Esophagus squamous epithelium (tissue), 5 donors: ENCODE data around the gene LONP2. TPM values are rescaled to one million over a fixed set of nuclear protein-coding genes. Genes with fewer than 3 reads are reported as not detected.

ENCODE experiments used
- DNase-seq: peaks from one replicate; lab custom pipeline; 2025; lab: John Stamatoyannopoulos, UW
- H3K27ac ChIP-seq, 4 donors: fragments of 200-600 bp; sonication (generic); one replicate each; pipeline ENCODE4 v1.5.1; 2016 to 2019; ENCODE audit warnings: mild to moderate bottlenecking in 1 of 4
- H3K27me3 ChIP-seq, 4 donors: fragments of 200-600 bp; sonication (generic); 1 replicate in 3 of 4; 2 replicates in 1 of 4; pipeline versions ENCODE4 v1.5.1 to v1.6.0; 2017 to 2021; ENCODE audit warnings: antibody characterized with exemption in 1 of 4
- H3K36me3 ChIP-seq, 3 donors: fragments of 200-600 bp; sonication (generic); one replicate each; pipeline ENCODE4 v1.5.1; 2016 to 2019
- H3K4me1 ChIP-seq, 3 donors: fragments of 200-600 bp; sonication (generic); one replicate each; pipeline ENCODE4 v1.5.1; 2017 to 2019
- H3K4me3 ChIP-seq, 4 donors: fragments of 200-600 bp; sonication (generic); 1 replicate in 3 of 4; 2 replicates in 1 of 4; pipeline ENCODE4 v1.5.1; 2016 to 2019; ENCODE audit warnings: mild to moderate bottlenecking in 2 of 4, moderate library complexity in 1 of 4
- H3K9me3 ChIP-seq, 3 donors: fragments of 200-600 bp; sonication (generic); one replicate each; pipeline ENCODE4 v1.5.1; 2016 to 2019
- POLR2A ChIP-seq, 4 donors: fragments of 450-650 bp; IDR thresholded peaks; one replicate each; pipeline ENCODE4 v1.6.1; 2017; ENCODE audit warnings: antibody characterized with exemption in 4 of 4, mild to moderate bottlenecking in 4 of 4, moderate library complexity in 3 of 4
- WGBS, 2 donors: methylation state at CpG; one replicate each; pipeline ENCODE4 v1.1.5; 2018; 5-methylcytosine and 5-hydroxymethylcytosine counted together
- intact Hi-C: fragments of 100-400 bp; cut with DNase I; formaldehyde crosslinking; loops from one replicate; pipeline ENCODE4 v1.15.0; 2022
- total RNA-seq, 4 donors: library from RNA; depleted of rRNA; stranded (reverse); fragments of >200 nt; gene quantifications; one replicate each; pipeline ENCODE4 v1.1.0, GENCODE V29; 2016
- TF ChIP-seq, protein P1 (sequence below), 6 experiments: fragments of 450-650 bp in 4 of 6; fragments of 200-600 bp in 2 of 6; sonication (generic) in 2 of 6; IDR thresholded peaks; one replicate each; pipeline ENCODE4 v1.5.1; 2016 to 2019; ENCODE audit warnings: antibody characterized with exemption in 6 of 6, mild to moderate bottlenecking in 4 of 6, moderate library complexity in 4 of 6
- donor health status: DM: yes; HTN: yes; CAD: no.

LONP2 gene
- total RNA-seq, 4 donors from 2014 or later: 30.9 to 57.2 (median 40.3) TPM

DNA sequence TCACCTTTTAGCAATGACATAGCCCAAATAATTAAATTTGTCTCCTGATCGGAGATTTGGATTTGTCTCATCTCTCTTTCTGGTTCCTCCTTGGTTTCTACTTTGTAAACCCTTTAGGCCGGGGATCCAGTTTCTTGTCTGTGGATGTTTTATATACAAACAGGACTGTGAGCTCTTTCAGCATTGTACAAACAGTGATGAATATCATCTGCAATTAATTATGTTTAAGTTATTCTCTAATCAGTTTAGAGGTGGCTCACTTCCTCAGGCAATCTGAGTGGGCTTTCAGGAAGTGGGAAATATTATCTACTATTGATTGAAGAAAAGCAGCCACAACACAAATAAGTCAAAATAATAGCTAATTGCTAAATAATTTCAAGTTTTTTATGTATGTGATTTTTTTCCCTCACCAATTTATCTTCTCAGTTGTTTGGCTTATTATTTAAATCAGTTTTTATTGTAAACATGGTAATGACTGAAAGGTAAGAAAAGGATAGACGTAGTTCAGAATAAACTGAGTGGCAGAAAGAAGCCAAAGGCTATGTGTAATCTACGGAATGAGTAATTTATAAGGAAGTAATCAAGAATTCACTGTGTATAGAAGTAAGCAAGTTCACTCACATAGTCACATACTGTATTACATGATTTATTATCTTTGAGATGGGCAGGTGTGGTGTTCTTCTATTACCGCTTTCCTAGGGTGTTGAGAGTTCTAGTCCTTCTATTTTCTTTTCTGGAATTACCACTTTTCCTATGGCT, 6.6 kb downstream of the LONP2 start:
- H3K27me3 ChIP-seq: no peaks in the 10 kb centered on the region
- peaks cover 3 to 40% (median 8%) of the 10 kb centered on the region in 3 donors for H3K36me3 ChIP-seq
- H3K4me1 ChIP-seq: peaks cover 16 to 54% (median 19%) of the 10 kb centered on the region in 3 donors
- WGBS, 2 donors: 59 to 71% methylated on average over 5 of the region's 5 CpGs
- H3K27ac ChIP-seq: no peak overlapping the region
- H3K9me3 ChIP-seq: no peaks in the 10 kb centered on the region
- DNase-seq: no peak
- H3K4me3 ChIP-seq: no peak overlapping the region
- no peak for TF ChIP-seq POLR2A (IDR thresholded peaks at IDR 0.05)
- TF ChIP-seq, protein P1, sequence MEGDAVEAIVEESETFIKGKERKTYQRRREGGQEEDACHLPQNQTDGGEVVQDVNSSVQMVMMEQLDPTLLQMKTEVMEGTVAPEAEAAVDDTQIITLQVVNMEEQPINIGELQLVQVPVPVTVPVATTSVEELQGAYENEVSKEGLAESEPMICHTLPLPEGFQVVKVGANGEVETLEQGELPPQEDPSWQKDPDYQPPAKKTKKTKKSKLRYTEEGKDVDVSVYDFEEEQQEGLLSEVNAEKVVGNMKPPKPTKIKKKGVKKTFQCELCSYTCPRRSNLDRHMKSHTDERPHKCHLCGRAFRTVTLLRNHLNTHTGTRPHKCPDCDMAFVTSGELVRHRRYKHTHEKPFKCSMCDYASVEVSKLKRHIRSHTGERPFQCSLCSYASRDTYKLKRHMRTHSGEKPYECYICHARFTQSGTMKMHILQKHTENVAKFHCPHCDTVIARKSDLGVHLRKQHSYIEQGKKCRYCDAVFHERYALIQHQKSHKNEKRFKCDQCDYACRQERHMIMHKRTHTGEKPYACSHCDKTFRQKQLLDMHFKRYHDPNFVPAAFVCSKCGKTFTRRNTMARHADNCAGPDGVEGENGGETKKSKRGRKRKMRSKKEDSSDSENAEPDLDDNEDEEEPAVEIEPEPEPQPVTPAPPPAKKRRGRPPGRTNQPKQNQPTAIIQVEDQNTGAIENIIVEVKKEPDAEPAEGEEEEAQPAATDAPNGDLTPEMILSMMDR (IDR thresholded peaks at IDR 0.05): no peak
- intact Hi-C loops: no loop called here

DNA sequence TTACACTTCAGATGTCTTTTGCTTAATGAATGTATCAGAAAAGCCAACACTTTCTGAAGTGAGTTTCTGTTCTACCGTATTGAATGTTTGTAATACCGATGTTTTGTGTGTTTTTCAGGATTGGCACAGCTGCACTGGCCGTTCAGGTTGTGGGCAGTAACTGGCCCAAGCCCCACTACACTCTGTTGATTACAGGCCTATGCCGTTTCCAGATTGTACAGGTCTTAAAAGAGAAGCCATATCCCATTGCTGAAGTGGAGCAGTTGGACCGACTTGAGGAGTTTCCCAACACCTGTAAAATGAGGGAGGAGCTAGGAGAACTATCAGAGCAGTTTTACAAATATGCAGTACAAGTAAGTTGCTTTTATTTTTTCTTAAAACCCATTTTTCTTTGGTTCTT, 7.9 kb downstream of the LONP2 start:
- H3K27ac ChIP-seq: no peak overlapping the region
- TF ChIP-seq, protein P1 (IDR thresholded peaks at IDR 0.05): no peak
- TF ChIP-seq POLR2A (IDR thresholded peaks at IDR 0.05): no peak
- H3K4me3 ChIP-seq: no peak overlapping the region
- no peak for DNase-seq
- intact Hi-C loops: no loop called here
- WGBS, 2 donors: 75 to 81% methylated on average over 5 of the region's 5 CpGs
- H3K27me3 ChIP-seq: no peaks in the 10 kb centered on the region
- H3K4me1 ChIP-seq: peaks cover 3 to 41% (median 6%) of the 10 kb centered on the region in 3 donors
- no peaks in the 10 kb centered on the region for H3K9me3 ChIP-seq
- H3K36me3 ChIP-seq: peaks cover 3 to 53% (median 12%) of the 10 kb centered on the region in 3 donors

DNA sequence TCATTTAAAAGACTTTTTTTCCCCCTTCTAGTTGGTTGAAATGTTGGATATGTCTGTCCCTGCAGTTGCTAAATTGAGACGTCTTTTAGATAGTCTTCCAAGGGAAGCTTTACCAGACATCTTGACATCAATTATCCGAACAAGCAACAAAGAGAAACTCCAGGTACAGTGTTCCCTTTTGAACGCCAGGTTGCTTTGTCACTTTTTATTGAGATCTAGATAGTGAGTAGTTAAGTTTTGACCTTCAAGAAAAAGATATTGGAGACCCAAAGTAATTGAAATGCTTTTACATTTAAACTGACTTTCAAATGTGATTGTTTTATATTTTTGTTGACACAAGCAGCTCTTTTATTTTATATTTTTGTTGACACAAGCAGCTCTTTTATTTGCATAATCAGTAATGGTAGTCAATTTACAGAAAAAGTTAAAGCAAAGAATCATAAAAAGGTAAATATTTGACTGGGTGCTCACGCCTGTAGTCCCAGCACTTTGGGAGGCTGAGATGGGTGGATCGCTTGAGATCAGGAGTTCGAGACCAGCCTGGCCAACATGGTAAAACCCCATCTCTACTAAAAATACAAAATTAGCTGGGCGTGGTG, 12.6 kb downstream of the LONP2 start:
- H3K9me3 ChIP-seq: no peaks in the 10 kb centered on the region
- no peak overlapping the region for H3K27ac ChIP-seq
- no peak for DNase-seq
- no peak overlapping the region for H3K4me3 ChIP-seq
- peaks cover 0 to 1% (median 0%) of the 10 kb centered on the region in 3 donors for H3K4me1 ChIP-seq
- 94% methylated on average over 7 of the region's 7 CpGs for WGBS, 2 donors
- intact Hi-C loops: no loop called here
- no peak for TF ChIP-seq POLR2A (IDR thresholded peaks at IDR 0.05)
- TF ChIP-seq, protein P1 (IDR thresholded peaks at IDR 0.05): no peak
- peaks cover 3 to 100% (median 12%) of the 10 kb centered on the region in 3 donors for H3K36me3 ChIP-seq
- H3K27me3 ChIP-seq: no peaks in the 10 kb centered on the region

DNA sequence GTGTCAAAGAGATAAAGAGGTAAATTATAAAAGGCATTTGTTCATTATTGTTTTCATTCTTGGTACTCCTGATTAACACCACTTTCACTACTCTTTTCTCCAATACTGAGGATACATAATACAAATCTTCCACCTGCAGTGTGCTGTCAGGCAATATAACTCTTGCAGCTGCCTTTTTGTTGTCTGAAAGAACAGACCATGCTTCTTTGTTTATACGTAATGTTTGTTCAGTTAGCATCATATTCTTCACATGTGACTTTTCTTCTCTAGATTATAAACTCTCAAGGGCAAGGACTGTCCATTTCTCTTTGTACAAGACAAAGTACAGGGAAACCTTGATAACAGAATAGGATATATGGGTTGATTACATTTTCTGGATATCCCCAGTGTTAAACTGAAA, 17.5 kb downstream of the LONP2 start:
- Histone ChIP-seq H3K4me3 (no peak overlapping the region), H3K4me1 (no peaks in the 10 kb centered on the region), H3K9me3 (no peaks in the 10 kb centered on the region), H3K36me3 (peaks cover 0 to 97% (median 6%) of the 10 kb centered on the region in 3 donors), H3K27ac (no peak overlapping the region), H3K27me3 (no peaks in the 10 kb centered on the region)
- no peak for TF ChIP-seq POLR2A (IDR thresholded peaks at IDR 0.05)
- TF ChIP-seq, protein P1 (IDR thresholded peaks at IDR 0.05): no peak
- intact Hi-C loops: no loop called here
- WGBS, 2 donors: 94 to 97% methylated on average over 1 of the region's 1 CpG
- no peak for DNase-seq

DNA sequence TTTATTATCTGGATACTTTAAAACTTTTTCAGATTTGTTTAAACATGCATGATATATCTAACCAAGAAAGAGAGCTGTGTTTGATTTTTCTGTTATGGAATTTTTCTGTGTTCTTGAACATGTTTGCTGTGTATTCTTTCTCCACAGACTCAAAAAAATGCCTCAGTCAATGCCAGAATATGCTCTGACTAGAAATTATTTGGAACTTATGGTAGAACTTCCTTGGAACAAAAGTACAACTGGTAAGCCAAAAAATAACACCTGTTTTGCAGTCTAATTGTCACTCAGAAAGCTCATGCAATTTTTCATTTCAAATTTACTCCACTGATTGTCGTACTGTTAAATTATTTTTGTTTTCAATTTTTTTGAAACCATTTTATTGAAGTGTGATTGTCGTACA, 18.5 kb downstream of the LONP2 start:
- Histone ChIP-seq H3K4me1 (no peaks in the 10 kb centered on the region), H3K9me3 (no peaks in the 10 kb centered on the region), H3K36me3 (peaks cover 0 to 95% (median 4%) of the 10 kb centered on the region in 3 donors), H3K27me3 (no peaks in the 10 kb centered on the region), H3K27ac (no peak overlapping the region), H3K4me3 (no peak overlapping the region)
- WGBS, 2 donors: 89 to 100% methylated on average over 2 of the region's 2 CpGs
- DNase-seq: no peak
- no peak for TF ChIP-seq POLR2A (IDR thresholded peaks at IDR 0.05)
- TF ChIP-seq, protein P1 (IDR thresholded peaks at IDR 0.05): no peak
- intact Hi-C loops: no loop called here
